ENCODE results near the gene GET3. TPM values are rescaled to one million over a fixed set of nuclear protein-coding genes. Genes with fewer than 3 reads are reported as not detected.

Gene GET3
- total RNA-seq, 2 experiments from 2014 or later: 90.8 to 91.0 TPM

DNA sequence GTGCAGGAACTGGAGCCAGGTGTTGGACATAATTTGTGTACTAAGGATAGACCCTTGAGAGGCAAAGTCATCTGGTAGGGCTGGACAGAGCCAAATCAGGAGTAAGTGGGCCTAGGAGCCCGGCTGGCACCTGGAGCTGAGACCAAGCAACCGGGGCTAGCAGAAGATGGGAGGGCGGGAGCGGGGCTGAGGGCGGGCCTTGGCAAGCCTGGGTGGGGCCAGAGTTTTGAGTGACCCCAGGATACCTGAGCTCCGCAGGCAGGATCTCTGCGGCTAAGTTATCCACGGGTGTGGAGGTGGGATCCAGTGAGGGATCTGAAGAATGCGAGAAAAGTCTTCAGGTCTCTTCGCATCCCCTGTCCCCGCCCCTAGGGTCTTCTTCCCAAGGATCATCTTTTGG, 29.9 kb downstream of the GET3 start:
- ChIA-PET POLR2A (interaction anchor here (0.5 kb wide), 2 partner anchors 42 to 201 kb away, joined by 3 read pairs; no protein-coding TSS in a partner anchor), CTCF (interaction anchor here (0.9 to 25.8 kb wide), 9 partner anchors 7 to 128 kb away, joined by 3 to 598 read pairs (median 4); partner anchors contain the start of genes JUNB, PRDX2 and THSD8)

DNA sequence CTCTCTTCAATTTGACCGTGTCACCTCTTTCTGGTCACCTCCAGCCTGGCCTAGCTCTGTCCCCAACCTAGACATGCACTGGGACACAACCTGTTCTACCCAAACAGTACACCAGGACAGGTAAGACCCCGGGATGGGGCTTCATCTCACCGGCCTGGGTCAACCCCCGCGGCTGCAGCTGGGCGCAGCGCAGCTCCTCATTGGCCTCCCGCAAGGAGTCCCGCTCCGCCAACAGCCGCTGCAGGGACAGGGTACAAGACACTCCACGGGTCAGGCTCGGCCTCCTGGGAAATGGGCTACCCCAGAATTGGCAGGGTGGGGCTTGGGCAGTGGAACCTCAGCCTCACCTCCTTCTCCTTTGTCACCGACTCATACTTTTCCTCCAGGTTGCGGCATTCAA, 30.4 kb downstream of the GET3 start:
- POLR2A ChIA-PET: interaction anchor here (0.5 kb wide), 1 partner anchor 200 kb away, joined by 3 read pairs; no protein-coding TSS in a partner anchor
- CTCF ChIA-PET: interaction anchor here (0.9 to 25.8 kb wide), 7 partner anchors 10 to 78 kb away, joined by 3 to 598 read pairs (median 4); partner anchors contain the start of genes JUNB, PRDX2 and THSD8

DNA sequence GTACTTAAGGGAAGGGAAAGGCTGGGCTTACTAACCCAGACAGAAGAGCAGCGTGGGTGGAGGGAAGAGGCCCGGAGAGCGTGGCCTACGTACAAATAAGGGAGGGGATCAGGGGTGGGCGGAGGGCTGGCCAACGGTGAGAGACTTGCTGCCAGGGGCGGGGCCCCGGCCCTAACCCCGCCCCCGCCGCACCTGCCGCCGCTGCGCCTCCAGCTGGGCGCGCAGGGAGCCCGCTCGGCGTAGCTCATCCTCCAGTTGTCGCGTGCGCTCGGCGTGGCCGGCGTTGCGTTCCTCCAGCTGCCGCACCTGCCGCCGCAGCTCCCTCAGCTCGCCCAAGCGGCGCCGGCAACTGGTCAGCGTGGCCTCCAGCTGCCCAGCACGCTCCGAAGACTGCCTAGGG, 32.4 kb downstream of the GET3 start:
- ChIA-PET POLR2A (no interaction called here), CTCF (interaction anchor here (1.0 to 25.8 kb wide), 5 partner anchors 9 to 78 kb away, joined by 4 to 598 read pairs (median 9); partner anchors contain the start of genes JUNB, PRDX2 and THSD8)

DNA sequence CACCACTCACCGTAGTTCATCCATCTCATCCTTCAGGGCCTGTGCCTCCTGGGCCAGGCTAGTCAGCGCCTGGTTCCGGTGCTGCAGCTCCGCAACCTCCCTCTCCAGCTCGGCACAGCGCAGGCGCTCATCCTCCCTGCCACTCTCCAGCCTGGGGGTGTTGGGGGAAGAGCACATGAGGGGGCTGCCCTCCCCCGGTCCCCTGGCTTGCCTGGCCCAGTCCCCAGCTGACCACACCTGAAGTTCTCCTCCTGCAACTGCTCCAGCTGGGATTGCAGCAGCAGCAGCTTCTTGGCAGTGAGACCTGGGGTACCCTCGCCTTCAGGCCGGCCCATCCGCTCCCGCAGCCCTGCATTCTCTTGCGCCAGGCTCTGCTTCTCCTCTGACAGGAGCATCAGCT, 33.6 kb downstream of the GET3 start:
- CTCF ChIA-PET: interaction anchor here (1.6 to 25.8 kb wide), 4 partner anchors 10 to 76 kb away, joined by 7 to 598 read pairs (median 14); partner anchors contain the start of genes JUNB, PRDX2 and THSD8
- POLR2A ChIA-PET: interaction anchor here (0.6 kb wide), 1 partner anchor 21 kb away, joined by 4 read pairs; the partner anchor contains the start of gene JUNB

DNA sequence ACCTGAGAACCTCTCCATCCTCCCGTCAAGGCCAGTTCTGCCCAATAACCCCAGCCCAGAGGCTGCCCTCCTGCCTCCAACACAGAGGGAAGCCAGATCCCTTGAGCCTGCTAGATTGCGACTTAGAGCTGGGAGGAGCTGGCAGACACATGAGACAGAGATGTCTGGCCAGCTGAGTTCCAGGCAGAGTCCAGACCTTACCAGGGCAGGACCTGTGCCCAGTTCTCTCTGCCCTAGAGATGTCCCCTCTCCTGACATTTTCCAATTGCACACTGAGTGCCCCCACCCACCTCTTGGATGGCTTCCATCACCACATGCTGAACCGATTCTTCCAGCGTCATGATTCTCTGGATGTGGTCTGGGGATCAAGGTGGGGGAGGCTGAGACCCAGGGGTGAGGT, 35.0 kb downstream of the GET3 start:
- ChIA-PET CTCF (interaction anchor here (0.5 to 25.8 kb wide), 6 partner anchors 12 to 76 kb away, joined by 3 to 598 read pairs (median 4); partner anchors contain the start of genes JUNB, PRDX2, RNASEH2A and THSD8), POLR2A (no interaction called here)

DNA sequence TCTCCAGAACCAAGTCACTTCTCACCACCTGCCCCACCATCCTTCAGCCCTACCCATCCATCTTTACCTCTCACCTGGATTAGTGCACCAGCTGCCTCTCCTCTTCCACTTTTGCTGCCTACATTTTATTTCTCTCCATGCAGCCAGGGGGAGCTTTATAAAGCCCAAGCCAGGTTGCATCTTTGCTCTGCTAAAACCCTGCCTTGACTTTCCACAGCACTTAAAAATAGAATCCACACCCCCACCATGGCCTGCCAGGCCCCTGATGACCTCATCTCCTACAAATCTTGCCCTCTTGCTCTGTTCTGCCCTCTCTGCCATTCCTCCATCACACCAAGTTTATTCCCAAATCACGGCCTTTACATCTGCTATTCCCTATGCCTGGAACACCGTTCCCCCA, 36.3 kb downstream of the GET3 start:
- POLR2A ChIA-PET: interaction anchor here (0.6 to 6.2 kb wide), 2 partner anchors 21 to 57 kb away, joined by 5 to 110 read pairs; partner anchors contain the start of gene JUNB

DNA sequence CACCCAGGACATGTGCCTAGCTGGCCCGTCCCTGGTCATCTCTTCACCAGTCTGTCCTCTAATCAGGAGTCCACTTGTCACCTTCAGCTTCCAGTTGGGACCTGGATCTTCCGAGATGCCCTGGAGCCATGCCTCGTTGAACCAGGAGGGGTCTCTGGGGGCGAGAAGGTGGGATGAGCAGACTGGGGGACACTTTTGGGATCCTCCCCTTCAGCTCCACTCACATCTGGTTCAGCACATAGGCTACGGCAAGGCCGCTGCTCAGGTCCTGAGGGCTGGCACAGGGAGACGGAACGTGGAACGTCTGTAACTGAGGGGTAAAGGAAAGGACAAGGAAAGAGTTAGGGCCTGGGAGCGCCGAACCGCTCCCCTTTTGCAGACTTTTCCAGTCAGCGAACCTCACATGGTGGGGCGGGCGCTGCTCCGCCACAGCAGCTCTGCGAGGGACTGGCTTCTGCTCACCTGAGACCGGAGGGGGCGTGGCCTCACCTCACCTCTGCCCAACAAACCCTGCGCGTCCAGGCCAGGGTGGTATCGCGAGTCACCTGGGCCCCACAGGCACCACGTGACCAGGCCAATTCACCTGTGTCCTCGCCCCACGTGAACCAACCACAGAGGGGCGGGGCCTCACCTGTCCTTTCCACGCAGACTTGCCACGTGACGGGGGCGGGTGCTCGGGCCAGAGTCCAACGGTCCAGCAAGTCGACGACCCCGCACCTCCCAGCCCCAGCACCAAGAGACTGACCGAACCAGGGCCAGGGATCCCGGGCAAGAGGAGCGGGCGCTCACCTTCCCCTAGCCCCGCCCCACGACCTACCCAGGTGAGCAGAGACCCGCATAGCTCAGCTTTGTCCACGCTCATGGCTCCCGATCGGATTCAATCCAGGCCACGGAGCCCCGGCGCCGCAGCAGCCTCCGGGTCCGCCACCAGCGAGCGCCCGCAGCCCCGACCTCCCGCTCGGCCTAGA, 37.6 kb downstream of the GET3 start, which contains the start of gene HOOK2:
HOOK2 (minus strand) TSS at position 965 of the 968 bp plus-strand sequence; CDS start at position 862, 103 bp downstream.
- POLR2A ChIA-PET: interaction anchor here (6.2 kb wide), 1 partner anchor 19 kb away, joined by 110 read pairs; the partner anchor contains the start of gene JUNB
- CTCF ChIA-PET: interaction anchor here (0.9 to 25.8 kb wide), 6 partner anchors 9 to 1196 kb away, joined by 3 to 598 read pairs (median 5); partner anchors contain the start of genes JUNB, PRDX2 and THSD8

More for the DNA sequence above, 36.3 kb downstream of the GET3 start:
- CTCF ChIA-PET: interaction anchor here (0.7 to 25.8 kb wide), 7 partner anchors 7 to 975 kb away, joined by 3 to 598 read pairs (median 7); partner anchors contain the start of genes JUNB, PRDX2 and THSD8

DNA sequence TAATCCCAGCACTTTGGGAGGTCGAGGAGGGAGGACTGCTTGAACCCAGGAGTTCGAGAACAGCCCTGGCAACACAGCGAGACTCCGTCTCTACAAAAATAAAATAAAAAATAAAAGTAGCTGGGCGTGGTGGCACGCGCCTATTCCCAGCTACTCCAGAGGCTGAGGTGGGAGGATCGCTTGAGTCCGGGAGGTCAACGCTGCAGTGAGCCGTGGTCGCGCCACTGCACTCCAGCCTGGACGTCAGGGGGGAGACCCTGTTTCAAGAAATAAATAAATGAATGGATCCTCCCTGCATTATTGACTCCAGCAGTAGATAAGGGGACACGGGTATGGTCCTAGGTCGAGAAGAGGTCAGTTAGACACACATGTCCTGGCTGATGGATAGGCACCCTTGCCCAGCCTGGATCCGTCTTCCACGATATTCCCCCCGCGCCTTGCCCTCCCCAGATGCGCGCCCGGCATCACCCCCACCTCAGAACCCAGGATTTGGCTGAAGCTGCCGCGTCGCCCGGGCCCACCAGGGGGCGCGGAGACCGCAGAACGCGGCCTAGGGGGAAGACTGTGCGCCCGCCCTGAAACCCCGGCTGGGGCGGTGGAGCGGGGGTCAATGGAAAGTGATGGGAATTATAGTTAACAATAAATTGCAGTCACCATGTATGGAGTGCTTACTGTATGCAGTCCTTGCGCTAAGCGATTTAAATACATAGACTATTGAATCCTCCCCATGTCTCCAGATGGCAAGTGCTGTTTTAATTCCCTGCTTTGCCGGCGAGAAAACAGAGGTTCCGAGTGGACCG, 40.1 kb downstream of the GET3 start:
- ChIA-PET POLR2A (interaction anchor here (1.7 to 6.2 kb wide), 2 partner anchors 12 to 17 kb away, joined by 8 to 110 read pairs; partner anchors contain the start of gene JUNB), CTCF (interaction anchor here (0.7 to 25.8 kb wide), 11 partner anchors 11 to 97 kb away, joined by 3 to 598 read pairs (median 4); partner anchors contain the start of genes GET3, JUNB, PRDX2 and RNASEH2A)

DNA sequence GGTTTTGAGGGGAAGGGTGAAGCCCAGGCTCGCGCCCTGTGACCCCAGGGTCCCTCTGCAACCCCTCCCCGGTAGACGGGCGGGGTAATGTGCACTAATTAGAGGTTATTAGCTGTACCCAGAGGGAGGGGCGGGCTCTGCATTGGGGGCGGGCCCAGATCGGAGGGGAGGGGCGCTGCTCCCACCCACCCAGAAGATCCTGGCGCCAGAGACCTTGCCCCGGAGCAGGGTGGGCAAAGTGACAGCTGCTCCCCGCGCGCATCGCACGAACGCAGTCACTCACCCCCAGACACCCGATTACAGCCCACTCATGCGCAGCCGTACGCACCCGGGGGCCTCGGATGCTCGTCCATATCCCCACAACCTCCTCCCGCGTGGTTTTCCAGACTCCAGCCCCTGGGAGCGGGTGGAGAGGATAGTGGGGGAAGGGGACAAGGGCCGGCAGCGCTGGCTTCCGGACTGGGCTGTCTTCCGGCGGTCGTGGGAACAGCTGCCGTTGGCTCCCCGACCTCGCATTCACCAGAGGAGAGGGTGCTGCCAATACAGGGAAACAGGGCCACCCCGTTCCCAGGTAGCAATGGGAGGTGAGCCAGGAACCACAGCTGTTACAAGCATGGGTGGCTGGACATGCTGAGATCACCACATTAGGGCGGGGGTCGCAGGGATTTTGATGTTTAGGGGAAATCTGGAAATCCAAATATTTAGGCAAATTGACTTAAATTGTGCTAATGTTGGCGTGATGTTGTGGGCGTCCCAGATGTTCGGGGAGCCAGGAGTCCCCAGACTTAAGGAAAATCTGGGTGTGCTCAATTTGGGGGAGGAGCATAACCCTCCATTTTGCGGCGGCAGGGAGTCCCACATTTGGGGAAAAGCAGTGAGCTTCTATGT, 41.0 kb downstream of the GET3 start:
- POLR2A ChIA-PET: interaction anchor here (1.7 to 6.2 kb wide), 2 partner anchors 11 to 16 kb away, joined by 8 to 110 read pairs; partner anchors contain the start of gene JUNB
- CTCF ChIA-PET: interaction anchor here (0.5 to 25.8 kb wide), 13 partner anchors 9 to 98 kb away, joined by 3 to 598 read pairs (median 4); partner anchors contain the start of genes GET3, JUNB, PRDX2 and THSD8

DNA sequence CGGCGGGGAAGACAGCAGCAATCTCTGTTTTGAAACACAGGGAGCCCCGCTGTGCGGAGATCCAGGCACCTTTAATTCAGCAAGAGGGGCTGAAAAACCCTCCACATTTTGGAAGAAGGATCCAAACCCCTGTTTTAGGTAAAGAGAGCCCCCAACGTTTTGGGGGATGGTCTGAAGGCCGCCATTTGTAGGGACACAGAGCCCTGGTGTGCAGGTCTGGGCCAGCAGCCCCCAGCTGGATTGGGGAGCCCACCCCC, 41.5 kb downstream of the GET3 start:
- CTCF ChIA-PET: interaction anchor here (0.5 to 25.8 kb wide), 8 partner anchors 9 to 69 kb away, joined by 3 to 598 read pairs (median 5); partner anchors contain the start of genes JUNB, PRDX2 and THSD8
- POLR2A ChIA-PET: interaction anchor here (1.7 to 6.2 kb wide), 2 partner anchors 10 to 15 kb away, joined by 8 to 110 read pairs; partner anchors contain the start of gene JUNB

DNA sequence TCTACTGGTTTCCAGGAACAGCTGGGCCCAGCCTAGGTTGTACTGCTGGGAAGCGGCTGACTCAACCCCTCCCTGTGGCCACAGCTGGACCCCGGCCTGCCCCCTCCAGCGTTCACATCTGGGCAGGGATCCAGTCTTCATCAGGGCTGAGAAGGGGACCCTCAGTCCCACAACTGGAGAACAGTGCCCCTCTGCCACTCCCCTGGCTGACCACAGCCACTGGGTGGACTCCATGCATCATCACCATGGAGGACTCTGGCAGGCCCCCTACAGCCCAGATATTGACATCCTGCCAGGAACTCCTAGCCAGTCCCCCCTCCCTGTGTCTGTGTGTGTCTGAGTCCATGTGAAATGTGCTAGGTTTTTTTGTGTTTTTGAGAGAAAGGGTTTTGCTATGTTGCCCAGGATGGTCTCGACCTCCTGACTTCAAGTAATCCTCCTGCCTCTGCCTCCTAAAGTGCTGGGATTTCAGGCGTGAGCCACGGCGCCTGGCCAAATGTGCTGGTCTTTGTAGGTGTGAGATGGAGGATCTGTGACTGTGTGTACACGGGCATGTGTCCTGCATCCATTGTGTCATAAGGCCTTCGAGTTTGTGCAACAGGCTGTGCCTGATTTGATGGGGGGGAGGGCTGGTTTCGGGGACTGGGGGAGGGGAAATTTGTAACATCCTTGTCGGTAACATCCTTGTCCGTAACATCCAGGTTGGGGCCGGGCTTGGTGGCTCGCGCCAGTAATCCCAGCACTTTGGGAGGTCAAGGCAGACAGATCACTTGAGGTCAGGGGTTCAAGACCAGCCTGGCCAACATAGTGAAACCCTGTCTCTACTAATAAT, 42.1 kb downstream of the GET3 start:
- POLR2A ChIA-PET: interaction anchor here (1.7 to 6.2 kb wide), 2 partner anchors 10 to 15 kb away, joined by 8 to 110 read pairs; partner anchors contain the start of gene JUNB
- CTCF ChIA-PET: interaction anchor here (0.9 to 25.8 kb wide), 6 partner anchors 9 to 69 kb away, joined by 4 to 598 read pairs (median 19); partner anchors contain the start of genes JUNB, PRDX2 and THSD8

DNA sequence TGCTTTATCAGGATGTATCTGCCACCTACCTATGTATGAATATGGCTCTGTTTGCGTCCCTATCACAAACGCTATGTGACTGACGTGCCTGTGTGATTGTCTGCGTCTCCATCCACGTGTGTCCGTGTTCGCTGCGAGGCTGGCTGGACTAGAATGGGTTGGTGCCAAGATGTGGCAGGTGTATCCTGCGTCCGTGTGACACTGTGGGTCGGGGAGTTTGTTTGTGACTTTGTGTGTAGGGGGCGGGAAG, 44.8 kb downstream of the GET3 start:
- ChIA-PET CTCF (interaction anchor here (1.0 to 4.6 kb wide), 4 partner anchors 12 to 48 kb away, joined by 3 to 82 read pairs (median 6); partner anchors contain the start of gene JUNB), POLR2A (interaction anchor here (1.0 to 3.7 kb wide), 5 partner anchors 8 to 50 kb away, joined by 3 to 84 read pairs (median 3); partner anchors contain the start of genes JUNB, PRDX2 and THSD8)

DNA sequence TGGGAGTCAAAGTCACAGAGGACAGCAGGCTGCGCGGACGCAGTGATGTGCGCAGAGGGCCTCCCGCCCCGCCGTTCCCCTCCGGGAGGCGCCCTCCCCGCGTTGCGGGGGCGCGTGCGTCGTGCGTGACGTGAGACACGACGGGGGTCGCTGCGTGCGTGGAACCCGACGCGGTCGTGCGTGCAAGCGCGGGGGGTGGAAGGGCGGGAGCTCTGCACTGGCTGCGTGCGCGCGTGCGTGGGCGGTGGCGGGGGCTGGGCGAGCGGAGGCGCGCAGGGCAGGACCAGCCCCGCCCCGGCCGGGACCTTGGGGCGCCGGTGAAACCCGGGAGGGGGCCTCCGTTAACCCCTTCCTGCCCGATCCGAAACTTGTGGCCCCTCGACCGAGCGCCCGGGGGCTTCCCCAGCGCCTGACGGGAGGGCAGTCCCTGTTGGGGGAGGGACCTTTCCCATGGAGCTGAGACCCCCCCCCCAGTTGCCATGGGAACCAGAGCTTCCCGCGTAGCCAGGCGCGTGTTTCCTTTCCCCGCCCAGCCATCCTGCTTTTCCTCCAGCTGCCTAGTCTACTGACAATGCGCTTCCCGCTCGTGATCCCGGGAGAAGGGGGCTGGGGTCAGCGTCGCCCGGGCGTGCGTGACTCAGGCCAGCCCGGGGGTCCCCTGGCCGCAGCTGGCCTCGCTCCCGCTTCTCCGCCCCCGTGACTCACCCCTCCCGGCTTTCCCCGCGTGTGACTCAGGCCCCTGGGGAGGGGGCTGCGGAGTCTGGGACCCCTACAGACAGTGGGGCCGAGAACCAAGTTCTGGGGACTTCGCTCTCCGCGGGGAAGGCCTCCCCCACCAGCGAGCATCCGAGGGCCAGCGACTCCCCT, 45.4 kb downstream of the GET3 start:
- ChIA-PET CTCF (interaction anchor here (1.0 to 4.6 kb wide), 5 partner anchors 12 to 155 kb away, joined by 3 to 82 read pairs (median 4); partner anchors contain the start of gene JUNB), POLR2A (interaction anchor here (1.0 to 3.7 kb wide), 5 partner anchors 8 to 50 kb away, joined by 3 to 84 read pairs (median 3); partner anchors contain the start of genes JUNB, PRDX2 and THSD8)

DNA sequence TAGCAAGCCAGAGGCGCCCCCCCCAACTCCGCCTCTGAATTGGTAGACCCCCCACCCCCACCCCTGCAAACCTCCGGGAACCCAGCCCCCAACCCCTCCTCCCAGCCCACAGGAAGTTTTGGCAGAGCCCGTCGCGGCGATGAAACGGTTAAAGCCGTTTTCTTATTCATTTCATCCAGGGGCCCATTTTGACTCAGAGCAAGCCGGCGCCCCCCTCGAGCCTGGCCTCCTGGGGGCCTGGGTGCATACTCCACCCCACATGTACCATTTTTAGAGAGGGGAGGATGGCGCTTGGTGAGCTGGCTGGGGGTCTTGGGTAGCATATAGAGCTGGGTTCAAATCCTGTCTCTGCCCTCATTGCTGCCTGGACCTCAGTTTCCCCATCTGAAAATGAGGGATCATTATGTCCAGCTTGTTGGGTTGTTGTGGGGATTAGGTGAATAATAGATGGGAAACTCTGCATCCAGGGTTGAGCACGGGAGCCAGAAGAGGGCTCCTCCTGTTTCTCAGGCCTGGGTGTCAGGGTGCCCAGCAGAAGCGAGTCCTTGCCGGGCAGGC, 46.1 kb downstream of the GET3 start:
- CTCF ChIA-PET: interaction anchor here (0.6 to 4.6 kb wide), 6 partner anchors 10 to 154 kb away, joined by 3 to 82 read pairs (median 4); partner anchors contain the start of gene JUNB
- POLR2A ChIA-PET: interaction anchor here (1.0 to 3.7 kb wide), 2 partner anchors 9 to 19 kb away, joined by 3 to 84 read pairs; partner anchors contain the start of genes JUNB, PRDX2 and THSD8
